Endothelial cell of umbilical vein (primary cell): Measurements from ENCODE around the gene INTS12. TPM values are rescaled to one million over a fixed set of nuclear protein-coding genes. Genes with fewer than 3 reads are reported as not detected.

ENCODE experiments used
- BruUV-seq: library from RNA; stranded (reverse); fragments of 400-500 nt; replicated peaks from 2 replicates; lab custom pipeline; 2021; lab: Mats Ljungman, UMichigan
- CTCF ChIA-PET: fragments of 300-600, 350-600 bp; sonication (Branson Sonifier 250); formaldehyde crosslinking; loops from one replicate; lab custom pipeline; 2021; ENCODE audit warnings: antibody characterized with exemption, inconsistent platforms; lab: Charles Lee
- POLR2A ChIA-PET: fragments of 300-600, 350-600 bp; sonication (Branson Sonifier 250); formaldehyde crosslinking; loops from one replicate; lab custom pipeline; 2021; ENCODE audit warnings: antibody characterized with exemption, inconsistent platforms; lab: Charles Lee
- DNase-seq: peaks from one replicate; pipeline ENCODE4 v3.0.0-alpha.2; 2011; ENCODE audit warnings: low read depth, low spot score
- FAIRE-seq: peaks from 2 replicates; lab custom pipeline; 2011; peaks lifted over from hg19 to GRCh38; lab: Jason Lieb, UNC
- H2AFZ ChIP-seq: 2 replicates; pipeline ENCODE4 v1.6.0; 2012; ENCODE audit warnings: low read depth, low read length, control low read depth, inconsistent platforms
- H3K27ac ChIP-seq: 2 replicates; pipeline ENCODE4 v1.5.1; 2011; ENCODE audit warnings: low read depth, mild to moderate bottlenecking, control low read depth, low read length, moderate library complexity; ENCODE audit not compliant: insufficient read depth
- H3K27me3 ChIP-seq, 2 experiments: 2 replicates each; pipeline versions ENCODE4 v1.6.0 to v1.6.1; 2011; ENCODE audit warnings: low read length in 2 of 2, mixed read lengths in 1 of 2; ENCODE audit not compliant: control insufficient read depth in 2 of 2, insufficient read depth in 2 of 2
- H3K36me3 ChIP-seq, 2 experiments: 2 replicates in 1 of 2; 3 replicates in 1 of 2; pipeline ENCODE4 v1.5.1; 2011; ENCODE audit warnings: low read length in 2 of 2, mild to moderate bottlenecking in 1 of 2, moderate library complexity in 1 of 2; ENCODE audit not compliant: control insufficient read depth in 2 of 2, insufficient read depth in 2 of 2; ENCODE audit errors: extremely low read depth in 1 of 2
- H3K4me1 ChIP-seq: 3 replicates; pipeline ENCODE4 v1.5.1; 2011; ENCODE audit warnings: mild to moderate bottlenecking, low read length; ENCODE audit not compliant: control insufficient read depth, insufficient read depth; ENCODE audit errors: extremely low read depth
- H3K4me2 ChIP-seq: 2 replicates; pipeline ENCODE4 v1.6.1; 2011; ENCODE audit warnings: low read length, control low read depth, mixed read lengths; ENCODE audit not compliant: insufficient read depth
- H3K4me3 ChIP-seq, 3 experiments: fragments of 200-600 bp in 1 of 3; sonication (generic), shearing (Covaris generic) in 1 of 3; replicated peaks in 1 of 3; 2 replicates each; pipeline ENCODE4 v1.5.1; 2011 to 2016; ENCODE audit warnings: control low read depth in 3 of 3, low read length in 3 of 3, mild to moderate bottlenecking in 2 of 3, inconsistent platforms in 1 of 3, low read depth in 1 of 3, moderate library complexity in 1 of 3; ENCODE audit not compliant: insufficient read depth in 1 of 3
- H3K79me2 ChIP-seq: 2 replicates; pipeline ENCODE4 v1.6.0; 2012; ENCODE audit warnings: low read length, inconsistent platforms; ENCODE audit not compliant: control insufficient read depth, insufficient read depth
- H3K9ac ChIP-seq: replicated peaks from 2 replicates; pipeline ENCODE3; 2011; ENCODE audit warnings: low read length, control low read depth; ENCODE audit not compliant: insufficient read depth; ENCODE audit errors: extremely low read depth
- H3K9me1 ChIP-seq: replicated peaks from 3 replicates; pipeline ENCODE4 v1.6.0; 2011; ENCODE audit warnings: mild to moderate bottlenecking, low read length; ENCODE audit not compliant: control insufficient read depth, insufficient read depth; ENCODE audit errors: extremely low read depth
- H3K9me3 ChIP-seq: replicated peaks from 2 replicates; pipeline ENCODE4 v1.5.1; 2012; ENCODE audit warnings: low read length, inconsistent platforms; ENCODE audit not compliant: control insufficient read depth, insufficient read depth
- H4K20me1 ChIP-seq: replicated peaks from 2 replicates; pipeline ENCODE3; 2011; ENCODE audit warnings: mild to moderate bottlenecking, low read length; ENCODE audit not compliant: control insufficient read depth, insufficient read depth; ENCODE audit errors: extremely low read depth
- EZH2 ChIP-seq: IDR thresholded peaks from 2 replicates; pipeline ENCODE4 v1.6.1; 2012; ENCODE audit warnings: borderline replicate concordance, low read depth, mild to moderate bottlenecking, moderate library complexity, low read length, inconsistent platforms; ENCODE audit not compliant: severe bottlenecking
- FOS ChIP-seq: IDR thresholded peaks from 2 replicates; pipeline ENCODE4 v1.6.1; 2011; ENCODE audit warnings: mild to moderate bottlenecking, low read length, moderate library complexity, borderline replicate concordance; ENCODE audit not compliant: insufficient read depth
- GATA2 ChIP-seq: IDR thresholded peaks from 2 replicates; pipeline ENCODE4 v1.7.0; 2011; ENCODE audit warnings: low read depth, mild to moderate bottlenecking, moderate library complexity, mixed read lengths, low read length; ENCODE audit not compliant: insufficient read length, insufficient read depth
- JUN ChIP-seq: IDR thresholded peaks from 2 replicates; pipeline ENCODE4 v1.6.1; 2011; ENCODE audit warnings: borderline replicate concordance, low read depth; ENCODE audit not compliant: insufficient read length, insufficient read depth
- MAX ChIP-seq: IDR thresholded peaks from 2 replicates; pipeline ENCODE4 v1.6.1; 2011; ENCODE audit not compliant: insufficient read depth, insufficient read length
- MYC ChIP-seq: IDR thresholded peaks from one replicate; pipeline ENCODE4 v1.6.1; 2011; ENCODE audit warnings: mild to moderate bottlenecking, low read depth, low read length
- POLR2A ChIP-seq: IDR thresholded peaks from 2 replicates; pipeline ENCODE4 v1.6.1; 2012; ENCODE audit warnings: low read depth, mild to moderate bottlenecking, control low read depth, low read length
- POLR2AphosphoS5 ChIP-seq: IDR thresholded peaks from 2 replicates; pipeline ENCODE4 v1.6.1; 2012; ENCODE audit warnings: low read depth, mild to moderate bottlenecking, control low read depth, low read length, moderate library complexity; ENCODE audit not compliant: insufficient read depth
- dilution Hi-C: fragments of 300-500 bp; cut with MboI; formaldehyde crosslinking; loops from one replicate; pipeline ENCODE4 v1.15.0; 2019; ENCODE audit warnings: low sequenced_read_pairs; ENCODE audit not compliant: extremely low pct_ligation_motif_present
- intact Hi-C: fragments of 100-400 bp; cut with micrococcal nuclease; formaldehyde crosslinking; loops from one replicate; pipeline ENCODE4 v1.10.0; 2022
- polyA plus RNA-seq, 4 experiments: library from polyadenylated mRNA; depleted of rRNA in 3 of 4; stranded (reverse) in 3 of 4; unstranded in 1 of 4; fragments of >200 nt; gene quantifications; 2 replicates each; pipeline versions ENCODE4 v1.2.1 to v1.2.3, GENCODE V29; 2011 to 2012; ENCODE audit warnings: missing spikeins in 1 of 4
- total RNA-seq: library from RNA; stranded (reverse); gene quantifications from 2 replicates; pipeline ENCODE4 v1.2.3, GENCODE V29; 2021
- TF ChIP-seq, protein P1 (sequence below), 2 donors: IDR thresholded peaks; 1 replicate in 1 of 2; 2 replicates in 1 of 2; pipeline ENCODE4 v1.5.1; 2011; ENCODE audit warnings: low read length in 2 of 2, mild to moderate bottlenecking in 2 of 2, moderate library complexity in 2 of 2, control low read depth in 1 of 2, inconsistent platforms in 1 of 2, low read depth in 1 of 2; ENCODE audit not compliant: insufficient read depth in 1 of 2; ENCODE audit errors: extremely low read depth in 1 of 2

Gene INTS12
- total and polyA plus RNA-seq, 2 donors (not counting 3 experiments of a cell fraction or from before 2014, with no cell fraction given) = 19.7 to 20.9 TPM

- H4K20me1 ChIP-seq = no peaks in the 10 kb centered on the region
- H3K27ac ChIP-seq = no peak overlapping the region
- H3K4me3 ChIP-seq = no peak overlapping the region
- FAIRE-seq = no peak
- no peak overlapping the region for H3K9ac ChIP-seq
- POLR2A ChIA-PET = no interaction called here
- no peaks in the 10 kb centered on the region for H3K27me3 ChIP-seq
- no peak for DNase-seq
- CTCF ChIA-PET = no interaction called here
- H3K4me2 ChIP-seq = no peak overlapping the region
- no TSS peak for BruUV-seq
- no peaks in the 10 kb centered on the region for H3K79me2 ChIP-seq
- H3K36me3 ChIP-seq = no peaks in the 10 kb centered on the region
- intact Hi-C loops = no loop called here
- no peaks in the 10 kb centered on the region for H3K9me1 ChIP-seq
- no peak overlapping the region for H2AFZ ChIP-seq
- H3K4me1 ChIP-seq = no peaks in the 10 kb centered on the region
- no peak for TF ChIP-seq EZH2
- TF ChIP-seq, protein P1, sequence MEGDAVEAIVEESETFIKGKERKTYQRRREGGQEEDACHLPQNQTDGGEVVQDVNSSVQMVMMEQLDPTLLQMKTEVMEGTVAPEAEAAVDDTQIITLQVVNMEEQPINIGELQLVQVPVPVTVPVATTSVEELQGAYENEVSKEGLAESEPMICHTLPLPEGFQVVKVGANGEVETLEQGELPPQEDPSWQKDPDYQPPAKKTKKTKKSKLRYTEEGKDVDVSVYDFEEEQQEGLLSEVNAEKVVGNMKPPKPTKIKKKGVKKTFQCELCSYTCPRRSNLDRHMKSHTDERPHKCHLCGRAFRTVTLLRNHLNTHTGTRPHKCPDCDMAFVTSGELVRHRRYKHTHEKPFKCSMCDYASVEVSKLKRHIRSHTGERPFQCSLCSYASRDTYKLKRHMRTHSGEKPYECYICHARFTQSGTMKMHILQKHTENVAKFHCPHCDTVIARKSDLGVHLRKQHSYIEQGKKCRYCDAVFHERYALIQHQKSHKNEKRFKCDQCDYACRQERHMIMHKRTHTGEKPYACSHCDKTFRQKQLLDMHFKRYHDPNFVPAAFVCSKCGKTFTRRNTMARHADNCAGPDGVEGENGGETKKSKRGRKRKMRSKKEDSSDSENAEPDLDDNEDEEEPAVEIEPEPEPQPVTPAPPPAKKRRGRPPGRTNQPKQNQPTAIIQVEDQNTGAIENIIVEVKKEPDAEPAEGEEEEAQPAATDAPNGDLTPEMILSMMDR (IDR thresholded peaks at IDR 0.05; ENCODE audit: extremely low read depth in 1 of 2, insufficient read depth in 1 of 2, low read depth in 1 of 2, low read length in 2 of 2) = no peak
- TF ChIP-seq POLR2AphosphoS5 = no peak
- no peak for TF ChIP-seq FOS
- no peak for TF ChIP-seq GATA2
- no peak for TF ChIP-seq POLR2A
- TF ChIP-seq MYC = no peak
- no peak for TF ChIP-seq MAX
- TF ChIP-seq JUN = no peak
- no peaks in the 10 kb centered on the region for H3K9me3 ChIP-seq
- dilution Hi-C loops = no loop called here
Observed at GRCh38 chr4:105748222-105748621, 39.7 kb upstream of the INTS12 start.
